Measurements from ENCODE around the gene TEC. TPM values are rescaled to one million over a fixed set of nuclear protein-coding genes. Genes with fewer than 3 reads are reported as not detected.

Gene TEC
- total and polyA plus RNA-seq, 2 experiments from 2014 or later = 2.9 to 3.0 TPM

- TF ChIP-seq REST (IDR thresholded peaks at IDR 0.05; ENCODE audit: unreplicated experiment) (no peak), CREB1 (CRISPR knock-in tag; IDR thresholded peaks at IDR 0.05; ENCODE audit: low read depth) (no peak), NANOG (IDR thresholded peaks at IDR 0.05; ENCODE audit: borderline replicate concordance) (no peak), ETS1 (IDR thresholded peaks at IDR 0.05) (no peak), ZNF331 (CRISPR knock-in tag; IDR thresholded peaks at IDR 0.05; ENCODE audit: low read depth) (no peak), ZNF114 (CRISPR knock-in tag; IDR thresholded peaks at IDR 0.05) (no peak), POLR2AphosphoS5 (IDR thresholded peaks at IDR 0.05; ENCODE audit: low read depth) (no peak), STAT1 (IDR thresholded peaks at IDR 0.05; ENCODE audit: unreplicated experiment) (no peak), JUNB (IDR thresholded peaks at IDR 0.05; ENCODE audit: unreplicated experiment) (no peak), EZH2 (IDR thresholded peaks at IDR 0.05; ENCODE audit: low read depth, unreplicated experiment) (no peak), EZH2phosphoT487 (IDR thresholded peaks at IDR 0.05; ENCODE audit: unreplicated experiment) (no peak)
- TF ChIP-seq, protein P1, sequence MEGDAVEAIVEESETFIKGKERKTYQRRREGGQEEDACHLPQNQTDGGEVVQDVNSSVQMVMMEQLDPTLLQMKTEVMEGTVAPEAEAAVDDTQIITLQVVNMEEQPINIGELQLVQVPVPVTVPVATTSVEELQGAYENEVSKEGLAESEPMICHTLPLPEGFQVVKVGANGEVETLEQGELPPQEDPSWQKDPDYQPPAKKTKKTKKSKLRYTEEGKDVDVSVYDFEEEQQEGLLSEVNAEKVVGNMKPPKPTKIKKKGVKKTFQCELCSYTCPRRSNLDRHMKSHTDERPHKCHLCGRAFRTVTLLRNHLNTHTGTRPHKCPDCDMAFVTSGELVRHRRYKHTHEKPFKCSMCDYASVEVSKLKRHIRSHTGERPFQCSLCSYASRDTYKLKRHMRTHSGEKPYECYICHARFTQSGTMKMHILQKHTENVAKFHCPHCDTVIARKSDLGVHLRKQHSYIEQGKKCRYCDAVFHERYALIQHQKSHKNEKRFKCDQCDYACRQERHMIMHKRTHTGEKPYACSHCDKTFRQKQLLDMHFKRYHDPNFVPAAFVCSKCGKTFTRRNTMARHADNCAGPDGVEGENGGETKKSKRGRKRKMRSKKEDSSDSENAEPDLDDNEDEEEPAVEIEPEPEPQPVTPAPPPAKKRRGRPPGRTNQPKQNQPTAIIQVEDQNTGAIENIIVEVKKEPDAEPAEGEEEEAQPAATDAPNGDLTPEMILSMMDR (conservative IDR thresholded peaks at IDR 0.05; ENCODE audit: low read depth in 2 of 2) = no peak
- TF ChIP-seq, protein P2, sequence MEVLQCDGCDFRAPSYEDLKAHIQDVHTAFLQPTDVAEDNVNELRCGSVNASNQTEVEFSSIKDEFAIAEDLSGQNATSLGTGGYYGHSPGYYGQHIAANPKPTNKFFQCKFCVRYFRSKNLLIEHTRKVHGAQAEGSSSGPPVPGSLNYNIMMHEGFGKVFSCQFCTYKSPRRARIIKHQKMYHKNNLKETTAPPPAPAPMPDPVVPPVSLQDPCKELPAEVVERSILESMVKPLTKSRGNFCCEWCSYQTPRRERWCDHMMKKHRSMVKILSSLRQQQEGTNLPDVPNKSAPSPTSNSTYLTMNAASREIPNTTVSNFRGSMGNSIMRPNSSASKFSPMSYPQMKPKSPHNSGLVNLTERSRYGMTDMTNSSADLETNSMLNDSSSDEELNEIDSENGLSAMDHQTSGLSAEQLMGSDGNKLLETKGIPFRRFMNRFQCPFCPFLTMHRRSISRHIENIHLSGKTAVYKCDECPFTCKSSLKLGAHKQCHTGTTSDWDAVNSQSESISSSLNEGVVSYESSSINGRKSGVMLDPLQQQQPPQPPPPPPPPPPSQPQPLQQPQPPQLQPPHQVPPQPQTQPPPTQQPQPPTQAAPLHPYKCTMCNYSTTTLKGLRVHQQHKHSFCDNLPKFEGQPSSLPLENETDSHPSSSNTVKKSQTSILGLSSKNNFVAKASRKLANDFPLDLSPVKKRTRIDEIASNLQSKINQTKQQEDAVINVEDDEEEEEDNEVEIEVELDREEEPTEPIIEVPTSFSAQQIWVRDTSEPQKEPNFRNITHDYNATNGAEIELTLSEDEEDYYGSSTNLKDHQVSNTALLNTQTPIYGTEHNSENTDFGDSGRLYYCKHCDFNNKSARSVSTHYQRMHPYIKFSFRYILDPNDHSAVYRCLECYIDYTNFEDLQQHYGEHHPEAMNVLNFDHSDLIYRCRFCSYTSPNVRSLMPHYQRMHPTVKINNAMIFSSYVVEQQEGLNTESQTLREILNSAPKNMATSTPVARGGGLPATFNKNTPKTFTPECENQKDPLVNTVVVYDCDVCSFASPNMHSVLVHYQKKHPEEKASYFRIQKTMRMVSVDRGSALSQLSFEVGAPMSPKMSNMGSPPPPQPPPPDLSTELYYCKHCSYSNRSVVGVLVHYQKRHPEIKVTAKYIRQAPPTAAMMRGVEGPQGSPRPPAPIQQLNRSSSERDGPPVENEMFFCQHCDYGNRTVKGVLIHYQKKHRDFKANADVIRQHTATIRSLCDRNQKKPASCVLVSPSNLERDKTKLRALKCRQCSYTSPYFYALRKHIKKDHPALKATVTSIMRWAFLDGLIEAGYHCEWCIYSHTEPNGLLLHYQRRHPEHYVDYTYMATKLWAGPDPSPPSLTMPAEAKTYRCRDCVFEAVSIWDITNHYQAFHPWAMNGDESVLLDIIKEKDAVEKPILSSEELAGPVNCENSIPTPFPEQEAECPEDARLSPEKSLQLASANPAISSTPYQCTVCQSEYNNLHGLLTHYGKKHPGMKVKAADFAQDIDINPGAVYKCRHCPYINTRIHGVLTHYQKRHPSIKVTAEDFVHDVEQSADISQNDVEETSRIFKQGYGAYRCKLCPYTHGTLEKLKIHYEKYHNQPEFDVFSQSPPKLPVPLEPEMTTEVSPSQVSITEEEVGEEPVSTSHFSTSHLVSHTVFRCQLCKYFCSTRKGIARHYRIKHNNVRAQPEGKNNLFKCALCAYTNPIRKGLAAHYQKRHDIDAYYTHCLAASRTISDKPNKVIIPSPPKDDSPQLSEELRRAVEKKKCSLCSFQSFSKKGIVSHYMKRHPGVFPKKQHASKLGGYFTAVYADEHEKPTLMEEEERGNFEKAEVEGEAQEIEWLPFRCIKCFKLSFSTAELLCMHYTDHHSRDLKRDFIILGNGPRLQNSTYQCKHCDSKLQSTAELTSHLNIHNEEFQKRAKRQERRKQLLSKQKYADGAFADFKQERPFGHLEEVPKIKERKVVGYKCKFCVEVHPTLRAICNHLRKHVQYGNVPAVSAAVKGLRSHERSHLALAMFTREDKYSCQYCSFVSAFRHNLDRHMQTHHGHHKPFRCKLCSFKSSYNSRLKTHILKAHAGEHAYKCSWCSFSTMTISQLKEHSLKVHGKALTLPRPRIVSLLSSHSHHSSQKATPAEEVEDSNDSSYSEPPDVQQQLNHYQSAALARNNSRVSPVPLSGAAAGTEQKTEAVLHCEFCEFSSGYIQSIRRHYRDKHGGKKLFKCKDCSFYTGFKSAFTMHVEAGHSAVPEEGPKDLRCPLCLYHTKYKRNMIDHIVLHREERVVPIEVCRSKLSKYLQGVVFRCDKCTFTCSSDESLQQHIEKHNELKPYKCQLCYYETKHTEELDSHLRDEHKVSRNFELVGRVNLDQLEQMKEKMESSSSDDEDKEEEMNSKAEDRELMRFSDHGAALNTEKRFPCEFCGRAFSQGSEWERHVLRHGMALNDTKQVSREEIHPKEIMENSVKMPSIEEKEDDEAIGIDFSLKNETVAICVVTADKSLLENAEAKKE (CRISPR knock-in tag; IDR thresholded peaks at IDR 0.05) = no peak
- H3K36me3 ChIP-seq (ENCODE audit: insufficient read depth) = no peaks in the 10 kb centered on the region
- no peaks in the 10 kb centered on the region for H3K27me3 ChIP-seq (ENCODE audit: insufficient read depth)
- Mint-ChIP-seq H3K36me3 (ENCODE audit: low read depth) (peaks cover 6% of the 10 kb centered on the region; the same call in 1 of the 3 replicates), H3K27me3 (ENCODE audit: insufficient read depth, low read depth, poor library complexity) (peaks cover 3% of the 10 kb centered on the region), H3K27ac (no peak overlapping the region), H3K4me3 (no peak overlapping the region), H3K4me1 (peaks cover 12% of the 10 kb centered on the region), H3K9me3 (peaks cover 9% of the 10 kb centered on the region)
- no peak for DNase-seq (ENCODE audit: low spot score)
- H4K20me1 ChIP-seq (replicated peaks; ENCODE audit: insufficient read depth) = no peaks in the 10 kb centered on the region
- no peak overlapping the region for H2AFZ ChIP-seq
- peaks cover 12% of the 10 kb centered on the region for H3K4me1 ChIP-seq (ENCODE audit: insufficient read depth)
- no peak for ATAC-seq
- H3K4me3 ChIP-seq = no peak overlapping the region
- no peaks in the 10 kb centered on the region for H3K79me2 ChIP-seq (replicated peaks; ENCODE audit: insufficient read depth)
- H3K27ac ChIP-seq (ENCODE audit: low read depth) = no peak overlapping the region
- H3K9me2 ChIP-seq (ENCODE audit: insufficient read depth) = no peaks in the 10 kb centered on the region
- no peak overlapping the region for H3K4me2 ChIP-seq
- H3F3A ChIP-seq (replicated peaks; ENCODE audit: low read depth) = no peaks in the 10 kb centered on the region
Measured at GRCh38 chr4:48191758-48192157, 77.9 kb downstream of the TEC start.
